GM12872 (cell line): ENCODE results near the gene C1QTNF8.

Source experiments
- TF ChIP-seq, protein P1 (sequence below): IDR thresholded peaks from 3 replicates; pipeline ENCODE4 v1.5.1; 2011; ENCODE audit warnings: low read depth, mild to moderate bottlenecking, low read length, moderate library complexity; ENCODE audit not compliant: insufficient read depth

C1QTNF8 gene

GRCh38 chr16:1100084-1100800 lies 4.2 kb upstream of the C1QTNF8 start:
- TF ChIP-seq, protein P1, sequence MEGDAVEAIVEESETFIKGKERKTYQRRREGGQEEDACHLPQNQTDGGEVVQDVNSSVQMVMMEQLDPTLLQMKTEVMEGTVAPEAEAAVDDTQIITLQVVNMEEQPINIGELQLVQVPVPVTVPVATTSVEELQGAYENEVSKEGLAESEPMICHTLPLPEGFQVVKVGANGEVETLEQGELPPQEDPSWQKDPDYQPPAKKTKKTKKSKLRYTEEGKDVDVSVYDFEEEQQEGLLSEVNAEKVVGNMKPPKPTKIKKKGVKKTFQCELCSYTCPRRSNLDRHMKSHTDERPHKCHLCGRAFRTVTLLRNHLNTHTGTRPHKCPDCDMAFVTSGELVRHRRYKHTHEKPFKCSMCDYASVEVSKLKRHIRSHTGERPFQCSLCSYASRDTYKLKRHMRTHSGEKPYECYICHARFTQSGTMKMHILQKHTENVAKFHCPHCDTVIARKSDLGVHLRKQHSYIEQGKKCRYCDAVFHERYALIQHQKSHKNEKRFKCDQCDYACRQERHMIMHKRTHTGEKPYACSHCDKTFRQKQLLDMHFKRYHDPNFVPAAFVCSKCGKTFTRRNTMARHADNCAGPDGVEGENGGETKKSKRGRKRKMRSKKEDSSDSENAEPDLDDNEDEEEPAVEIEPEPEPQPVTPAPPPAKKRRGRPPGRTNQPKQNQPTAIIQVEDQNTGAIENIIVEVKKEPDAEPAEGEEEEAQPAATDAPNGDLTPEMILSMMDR, result no peak

GRCh38 chr16:1099189-1100083 lies 3.4 kb upstream of the C1QTNF8 start:
- TF ChIP-seq, protein P1, result no peak

DNA sequence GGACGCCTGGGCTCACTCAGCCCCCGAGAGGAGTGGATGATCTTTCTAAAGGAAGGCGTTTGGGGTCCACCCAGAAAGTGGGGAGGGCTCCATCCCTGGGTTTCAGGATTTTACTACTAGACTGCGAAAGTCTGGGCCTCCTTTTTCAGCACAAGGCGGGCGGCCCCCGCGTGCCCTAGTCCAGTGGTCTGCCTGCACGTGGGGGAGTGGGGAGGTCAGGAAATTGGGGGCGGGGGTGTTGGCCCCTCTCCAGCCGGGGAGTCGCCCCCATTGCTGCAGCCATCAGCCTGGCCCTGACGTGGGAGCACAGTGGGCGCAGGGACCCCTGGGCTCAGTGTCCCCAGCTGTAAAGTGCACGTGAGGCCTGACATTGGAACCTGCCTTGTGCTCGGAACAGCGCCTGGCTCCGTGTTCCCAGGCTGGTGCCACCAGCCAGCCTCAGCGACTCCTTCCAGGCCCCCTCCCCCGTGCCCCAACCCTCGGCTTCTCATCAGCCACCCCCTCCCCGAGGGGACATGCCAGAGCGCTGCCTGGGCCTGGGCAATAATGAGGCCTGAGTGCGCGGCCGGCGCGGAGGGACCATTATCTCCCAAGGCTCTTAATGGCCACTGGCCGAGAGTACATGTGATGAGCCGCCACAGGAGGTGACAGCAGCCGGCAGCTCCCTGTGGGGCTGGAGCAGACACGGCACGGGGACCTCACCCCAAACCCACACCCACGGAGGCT lies 2.4 kb upstream of the C1QTNF8 start:
- TF ChIP-seq, protein P1, result no peak

DNA sequence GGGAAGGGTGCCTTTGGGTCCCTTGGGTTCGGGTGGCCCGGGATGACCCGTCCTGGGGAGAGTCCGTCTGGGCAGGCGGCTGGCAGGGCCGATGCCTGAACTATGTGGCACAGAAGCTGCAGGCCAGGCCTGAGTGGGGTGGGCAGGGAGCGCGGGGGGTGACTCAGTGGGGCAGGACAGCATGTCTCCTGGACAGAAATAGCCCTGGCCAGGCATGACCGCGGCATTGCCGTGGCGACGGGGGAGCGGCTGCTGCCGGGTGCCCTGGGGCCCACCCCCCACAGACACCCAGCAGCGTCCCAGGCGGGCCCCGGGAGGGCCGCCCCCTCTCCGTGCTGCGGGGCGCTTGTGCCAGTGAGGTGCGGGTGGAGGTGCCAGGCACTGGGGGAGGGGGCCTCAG lies 1.8 kb upstream of the C1QTNF8 start:
- TF ChIP-seq, protein P1, result no peak

GRCh38 chr16:1097156-1097555 lies 1.1 kb upstream of the C1QTNF8 start:
- TF ChIP-seq, protein P1, result no peak

DNA sequence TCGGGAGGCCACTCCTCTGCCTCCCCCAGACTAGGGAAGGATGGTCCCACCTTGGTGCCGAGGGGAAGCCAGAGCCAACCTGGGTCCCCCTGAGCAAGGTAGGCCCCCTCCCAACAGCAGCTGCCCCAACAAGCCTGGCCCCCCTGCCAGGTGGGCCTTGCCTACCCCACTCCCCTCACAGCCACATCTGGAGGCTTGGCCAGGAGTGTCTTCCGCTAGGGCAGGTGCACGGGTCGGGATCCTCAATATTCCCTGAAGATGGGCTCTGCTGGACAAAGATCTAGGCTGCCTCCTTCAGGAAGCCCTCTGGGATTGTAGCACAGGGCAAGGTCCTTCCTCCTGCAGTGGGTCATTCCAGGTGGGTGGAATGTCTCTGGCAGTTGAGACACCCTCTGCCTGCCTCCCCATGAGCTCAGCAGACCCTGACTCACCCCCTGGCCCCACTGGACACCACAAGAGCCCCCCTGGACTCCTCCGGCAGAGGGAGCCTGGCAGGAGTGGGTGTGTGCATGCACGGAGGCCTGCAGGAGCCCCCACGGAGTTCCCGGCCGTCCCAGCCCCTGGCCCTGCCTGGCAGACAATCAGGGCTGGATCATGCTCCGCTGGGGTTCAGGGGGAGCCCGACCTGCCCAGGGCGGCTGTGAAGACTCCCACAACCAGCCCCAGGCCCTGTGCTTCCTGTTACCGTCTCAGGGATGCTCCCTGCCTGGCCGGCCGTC lies 435 bp downstream of the C1QTNF8 start:
- TF ChIP-seq, protein P1, result no peak
